ENCODE results near the gene C1orf50. TPM values are rescaled to one million over a fixed set of nuclear protein-coding genes. Genes with fewer than 3 reads are reported as not detected.

Gene C1orf50
- total RNA-seq, 1 experiment from 2014 or later: 7.7 TPM

GRCh38 chr1:42788021-42788420 is 21.0 kb downstream of the C1orf50 start:
- Histone ChIP-seq H2BK12ac (ENCODE audit: insufficient read length, low read depth, low read length) (no peak overlapping the region), H3K4me1 (ENCODE audit: insufficient read depth, low read length) (no peaks in the 10 kb centered on the region), H3K4ac (ENCODE audit: low read depth, low read length) (no peak overlapping the region), H3K79me1 (ENCODE audit: insufficient read depth, low read depth, low read length, poor library complexity, severe bottlenecking) (no peaks in the 10 kb centered on the region), H2AK5ac (ENCODE audit: insufficient read length, low read length) (no peak overlapping the region), H3K4me2 (ENCODE audit: insufficient read depth, insufficient read length, low read length) (no peak overlapping the region), H2BK5ac (ENCODE audit: insufficient read length, low read length) (no peak overlapping the region), H3K14ac (ENCODE audit: insufficient read depth, low read length) (no peak overlapping the region; the same call in 1 of the 2 replicates), H2BK15ac (ENCODE audit: low read depth, low read length) (no peak overlapping the region), H2BK120ac (ENCODE audit: low read depth, low read length, poor library complexity, severe bottlenecking) (no peak overlapping the region), H2AFZ (ENCODE audit: low read length) (no peak overlapping the region), H4K5ac (ENCODE audit: insufficient read length, low read depth, low read length) (no peak overlapping the region), H3K23ac (ENCODE audit: insufficient read length, low read depth, low read length) (no peak overlapping the region), H3K56ac (ENCODE audit: insufficient read length, low read depth, low read length) (no peak overlapping the region), H3K27ac (ENCODE audit: insufficient read length, low read depth, low read length) (no peak overlapping the region), H3K79me2 (ENCODE audit: insufficient read depth, low read length) (no peaks in the 10 kb centered on the region), H3K9ac (ENCODE audit: extremely low read depth, insufficient read length, low read length) (no peak overlapping the region), H3K23me2 (ENCODE audit: insufficient read length, low read depth, low read length, poor library complexity, severe bottlenecking) (no peaks in the 10 kb centered on the region), H3T11ph (ENCODE audit: low read length) (no peak overlapping the region), H4K91ac (ENCODE audit: insufficient read length, low read depth, low read length) (no peak overlapping the region), H3K9me3 (ENCODE audit: control insufficient read depth, low read depth, low read length) (no peaks in the 10 kb centered on the region), H3K18ac (ENCODE audit: insufficient read length, low read depth, low read length) (no peak overlapping the region), H2BK20ac (ENCODE audit: low read depth, low read length, poor library complexity, severe bottlenecking) (no peak overlapping the region), H4K20me1 (ENCODE audit: control insufficient read depth, insufficient read depth, insufficient read length) (no peaks in the 10 kb centered on the region), H4K8ac (replicated peaks; ENCODE audit: insufficient read length, low read depth, low read length) (no peak overlapping the region), H3K27me3 (ENCODE audit: insufficient read depth, low read length) (no peaks in the 10 kb centered on the region)
- H3K27me3 Mint-ChIP-seq (ENCODE audit: low read depth): no peaks in the 10 kb centered on the region; the same call in 1 of the 2 replicates
- no peak for TF ChIP-seq CTCF (conservative IDR thresholded peaks at IDR 0.05)
- no peaks in the 10 kb centered on the region for H3K9me3 Mint-ChIP-seq
- no CpG with 5 or more reads among the region's 1 CpG for whole genome bisulfite sequencing (ENCODE audit: extremely low coverage, insufficient read length, low lambda C conversion rate)
- peaks cover 10% of the 10 kb centered on the region in 2 experiments for H3K4me1 Mint-ChIP-seq
- H3K27ac Mint-ChIP-seq: no peak overlapping the region; a peak in 1 of 7 replicates
- peaks cover 2 to 10% (median 4%) of the 10 kb centered on the region in 3 experiments; a peak in 4 of 7 replicates for H3K36me3 Mint-ChIP-seq (ENCODE audit: insufficient read depth in 1 of 3, low read depth in 3 of 3)
- DNase-seq: no peak
- no peak overlapping the region for H3K4me3 Mint-ChIP-seq
